GM18505 (cell line): ENCODE results near the gene CHST15.
"Not testable (repeated sequence)": the region's sequence is repeated elsewhere in the genome, so short reads cannot be mapped to it uniquely, and the experiment has no call there.

Experiments used
- ATAC-seq: cut with Tn5 transposase; IDR thresholded peaks from one replicate; pipeline ENCODE4 v1.9.1; 2021; ENCODE audit not compliant: unreplicated experiment
- POLR2A ChIP-seq: IDR thresholded peaks from 4 replicates; pipeline ENCODE4 v1.6.1; 2011; ENCODE audit warnings: borderline replicate concordance; ENCODE audit not compliant: insufficient read depth, insufficient read length; ENCODE audit errors: extremely low read depth

Gene CHST15

DNA sequence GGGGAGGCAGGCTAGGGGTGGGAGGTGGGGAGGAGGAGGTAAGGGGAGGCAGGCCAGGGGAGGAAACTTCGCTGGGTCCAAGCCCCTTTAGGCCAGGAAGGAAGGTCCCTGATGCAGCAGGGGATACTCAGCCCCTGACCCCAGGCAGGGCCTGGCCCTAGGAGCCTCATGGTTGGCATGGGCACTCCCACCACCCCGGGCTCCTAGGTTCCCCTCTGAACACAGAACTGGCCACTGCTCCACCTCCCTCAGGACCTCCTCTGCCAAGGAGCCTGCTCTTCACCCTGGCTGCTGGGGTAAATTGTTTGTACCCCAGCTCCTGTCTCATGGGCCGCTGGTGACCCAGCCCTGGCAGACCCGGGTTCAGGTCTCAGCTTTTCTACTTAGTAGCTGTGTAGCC lies 25.8 kb upstream of the CHST15 start:
- TF ChIP-seq POLR2A = no peak
- no peak for ATAC-seq

DNA sequence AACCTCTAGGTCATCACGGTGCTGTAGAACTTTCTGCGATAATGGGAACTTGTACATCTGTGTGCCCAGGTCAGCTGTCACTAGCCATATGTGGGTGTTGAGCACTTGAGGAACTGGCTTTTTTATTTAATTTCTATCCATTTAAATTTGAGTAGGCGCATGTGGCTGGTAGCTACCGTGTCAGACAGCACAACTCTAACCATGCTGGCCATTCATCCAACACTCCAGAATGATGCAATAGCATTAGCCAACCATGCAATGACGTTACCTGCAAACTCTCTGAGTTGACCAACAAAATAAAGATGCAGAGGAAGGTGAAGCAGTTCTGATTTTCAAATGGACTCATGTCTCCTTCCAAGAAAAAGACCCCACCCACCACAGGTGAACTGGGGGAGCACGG lies 24.4 kb upstream of the CHST15 start:
- no peak for TF ChIP-seq POLR2A
- ATAC-seq = no peak

DNA sequence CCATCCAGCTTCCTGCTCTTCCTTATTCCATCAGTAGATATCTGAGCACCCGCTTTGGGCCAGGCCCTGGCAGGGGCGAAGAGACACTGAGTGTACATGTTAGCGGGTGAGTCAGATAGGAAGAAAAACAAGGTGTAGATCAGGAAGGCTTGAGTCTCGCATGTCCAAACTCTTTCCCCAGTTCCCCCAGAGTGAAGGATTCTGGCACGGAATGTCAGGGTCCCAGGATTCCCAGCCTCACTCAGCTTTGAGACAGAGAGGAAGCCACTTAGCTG lies 24.1 kb upstream of the CHST15 start:
- TF ChIP-seq POLR2A = no peak
- no peak for ATAC-seq

DNA sequence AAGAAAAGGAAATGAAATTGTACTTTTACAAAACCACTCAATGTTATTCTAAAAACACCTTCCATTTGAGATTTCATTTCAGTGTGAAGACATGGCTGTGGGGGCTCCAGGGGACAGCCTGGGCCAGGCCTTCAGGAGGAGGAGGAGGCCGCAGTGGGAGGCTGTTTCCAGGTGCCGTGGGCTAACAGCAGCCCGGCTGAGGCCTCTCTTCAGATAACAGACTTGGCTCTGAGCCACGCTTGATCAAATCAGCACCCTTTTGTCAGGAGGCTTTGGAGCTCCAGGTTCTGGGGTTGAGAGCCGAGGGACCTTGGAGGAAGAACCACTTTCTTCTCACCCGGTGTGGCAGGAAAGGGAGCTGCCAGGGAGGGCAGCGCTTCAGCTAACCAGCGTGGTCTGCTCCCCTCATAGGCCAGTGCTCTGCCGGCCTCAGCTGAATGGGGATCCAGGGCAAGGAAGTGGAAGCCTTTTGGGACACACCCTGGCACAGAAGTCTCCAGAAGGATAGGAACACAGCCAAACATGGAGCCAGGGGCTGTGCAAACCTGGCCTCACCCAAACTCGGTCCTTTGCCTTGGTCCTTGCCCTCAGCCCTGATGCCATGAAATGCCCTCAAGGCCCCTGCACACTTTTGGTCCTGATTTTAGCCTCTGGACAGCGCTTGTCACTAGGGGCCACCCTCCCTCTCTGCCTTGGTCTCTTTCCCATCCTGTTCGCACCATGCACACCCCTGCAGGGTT lies 23.5 kb upstream of the CHST15 start:
- no peak for ATAC-seq
- no peak for TF ChIP-seq POLR2A

DNA sequence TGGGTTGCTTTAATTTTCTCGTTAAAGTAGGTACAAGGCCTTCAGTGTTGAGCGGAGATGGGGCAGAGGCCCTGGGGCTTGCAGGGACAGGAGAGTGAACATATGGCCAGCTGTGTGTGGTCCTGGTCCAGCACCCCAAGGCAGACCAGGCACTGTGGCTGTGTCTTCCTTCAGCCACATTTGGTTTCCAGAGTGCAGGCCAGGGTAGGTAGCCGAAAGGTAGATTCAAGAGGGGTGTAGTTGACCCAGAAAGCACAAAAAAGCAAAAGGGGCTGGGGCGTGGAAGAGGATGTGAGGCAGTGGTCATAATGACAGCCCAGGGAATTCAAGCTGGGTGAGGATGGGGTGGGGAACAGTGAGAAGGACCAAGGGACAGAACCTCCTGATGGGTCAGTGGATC lies 21.3 kb upstream of the CHST15 start:
- no peak for ATAC-seq
- TF ChIP-seq POLR2A = no peak

DNA sequence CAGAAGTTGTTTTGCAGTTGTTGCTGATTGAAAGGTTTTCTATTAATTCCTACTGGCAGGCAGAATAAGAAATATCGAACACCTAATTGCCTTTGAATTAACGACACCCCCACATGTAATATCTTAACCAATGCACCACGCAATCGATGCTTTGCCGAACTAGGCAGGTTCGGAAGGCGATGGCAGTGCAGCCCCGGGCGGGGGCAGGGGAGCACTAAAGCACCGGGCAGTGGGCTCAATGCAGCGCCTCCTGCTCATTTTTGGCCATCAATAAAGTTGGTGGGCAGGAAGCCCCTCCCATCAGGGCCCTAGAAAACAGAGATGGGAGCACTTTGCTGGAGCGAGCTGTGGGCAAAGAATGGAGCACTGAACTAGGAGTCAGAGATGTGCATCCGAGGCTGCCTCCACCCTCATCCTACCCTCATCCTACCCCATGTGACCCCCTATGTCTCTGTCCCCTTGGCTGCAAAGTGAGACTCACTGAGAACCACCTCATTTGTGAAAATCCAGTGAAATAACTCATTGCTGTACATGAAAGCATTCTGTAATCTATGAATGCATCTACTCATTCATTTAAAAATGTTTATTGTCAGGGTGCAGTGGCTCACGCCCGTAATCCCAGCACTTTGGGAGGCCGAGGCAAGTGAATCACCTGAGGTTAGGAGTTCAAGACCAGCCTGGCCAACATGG lies 19.6 kb upstream of the CHST15 start:
- no peak for TF ChIP-seq POLR2A

DNA sequence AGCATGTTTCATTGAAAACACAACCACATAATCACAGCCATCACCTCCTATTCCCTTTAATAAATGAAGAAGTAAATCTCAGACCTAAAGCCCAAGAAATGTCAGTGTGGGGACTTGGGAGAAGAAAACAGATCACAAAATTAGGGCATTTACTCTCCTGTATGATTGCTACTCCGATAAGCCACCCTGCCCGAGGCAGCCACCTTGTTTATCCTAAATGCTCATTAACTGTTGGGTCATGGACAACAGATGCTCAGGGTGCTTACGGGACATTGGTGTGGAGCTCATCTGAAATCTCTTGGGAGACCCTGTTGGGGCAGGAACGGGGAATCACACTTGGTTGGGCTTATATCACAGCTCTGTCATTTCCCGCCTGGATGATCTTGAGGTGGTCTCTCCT lies 17.5 kb upstream of the CHST15 start:
- TF ChIP-seq POLR2A = no peak
- ATAC-seq = no peak

More for the DNA sequence above, 19.6 kb upstream of the CHST15 start:
- no peak for ATAC-seq

DNA sequence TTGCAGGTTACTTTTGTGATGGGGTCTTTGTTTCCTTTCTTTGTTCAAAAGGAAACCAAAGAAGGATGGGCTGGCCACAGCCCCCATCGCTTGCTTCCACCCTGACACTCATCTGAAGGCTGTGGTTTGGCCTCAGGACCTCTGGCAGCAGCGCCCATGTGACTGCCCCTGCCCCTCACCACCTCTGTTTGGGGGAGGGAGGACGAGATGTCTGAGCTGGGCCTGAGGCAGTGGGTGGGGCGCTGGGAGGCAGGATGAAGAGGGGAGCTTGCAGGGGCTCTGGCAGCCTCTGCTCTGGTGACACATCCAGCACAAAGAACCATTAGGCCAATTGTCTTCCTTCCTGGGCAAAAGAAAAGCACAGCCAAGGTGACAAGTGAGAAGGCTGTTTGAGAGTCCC lies 15.9 kb upstream of the CHST15 start:
- no peak for TF ChIP-seq POLR2A
- no peak for ATAC-seq

DNA sequence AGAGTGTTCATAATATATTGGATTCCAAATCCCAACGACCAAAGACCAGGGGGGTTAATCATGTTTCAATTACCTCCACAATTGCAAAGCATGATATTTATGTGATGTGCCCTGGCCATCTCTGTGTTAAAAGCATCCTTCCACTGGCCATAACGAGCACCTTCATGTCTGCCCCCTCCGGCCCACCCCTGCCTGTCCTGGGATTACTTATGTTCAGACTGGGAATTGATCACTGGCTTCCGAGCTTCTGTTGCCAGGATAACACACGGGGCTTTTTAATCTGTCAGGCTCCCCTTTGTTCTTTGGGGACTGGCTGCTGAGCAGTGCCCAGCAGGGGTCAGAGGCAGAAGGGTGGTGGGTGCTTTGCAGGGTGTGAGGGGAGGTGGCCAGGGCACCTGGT lies 13.7 kb upstream of the CHST15 start:
- no peak for ATAC-seq
- no peak for TF ChIP-seq POLR2A

DNA sequence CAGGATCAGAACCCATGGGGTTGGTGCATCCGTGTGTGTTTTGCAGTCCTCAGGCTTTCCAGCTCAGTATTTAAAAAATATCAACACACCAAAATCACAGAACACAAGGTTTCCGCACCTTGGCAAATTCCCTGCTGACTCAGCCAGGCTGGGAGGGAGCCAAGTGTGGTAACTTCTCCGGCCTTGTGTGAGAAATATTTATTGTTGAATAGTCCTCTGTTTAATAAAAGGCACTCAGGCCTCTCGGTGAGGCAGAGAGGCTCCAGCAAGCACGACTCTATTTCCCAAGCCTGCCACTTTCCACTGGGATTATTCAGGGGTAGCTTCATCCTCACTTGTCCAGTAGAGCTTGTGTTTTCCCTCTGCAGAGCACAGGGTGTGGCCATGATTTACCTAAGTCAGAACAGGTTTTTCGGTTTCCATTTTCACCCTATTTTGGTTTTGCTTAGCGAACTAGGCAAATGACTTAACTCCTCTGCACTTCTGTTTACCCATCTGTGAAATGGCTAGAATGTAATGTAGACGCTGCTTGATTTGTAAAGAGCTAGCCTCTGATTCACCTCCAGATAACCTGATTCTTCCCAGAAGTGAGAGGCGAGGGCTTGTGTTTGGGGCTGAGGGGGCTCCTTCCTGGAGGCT lies 13.0 kb upstream of the CHST15 start:
- ATAC-seq = no peak
- TF ChIP-seq POLR2A = no peak

DNA sequence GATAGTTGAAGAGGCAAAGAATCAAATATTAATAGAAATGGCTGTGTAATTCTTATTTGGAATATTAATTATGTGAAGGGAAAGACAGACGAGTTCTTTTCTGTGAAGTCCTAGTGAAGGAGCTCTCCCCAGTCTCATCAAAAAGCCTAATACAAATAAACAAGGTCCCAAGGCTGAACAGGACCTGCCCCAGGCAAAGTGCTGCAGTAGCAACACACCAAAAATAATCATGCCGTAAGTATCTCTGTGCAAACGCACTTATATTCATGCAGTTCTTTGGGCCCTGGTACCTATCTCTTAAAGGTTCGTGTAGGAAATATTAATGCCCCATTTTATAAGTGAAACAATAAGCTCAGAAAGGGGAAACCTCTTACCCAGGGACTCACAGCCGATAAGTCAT lies 12.2 kb upstream of the CHST15 start:
- ATAC-seq = no peak
- no peak for TF ChIP-seq POLR2A

DNA sequence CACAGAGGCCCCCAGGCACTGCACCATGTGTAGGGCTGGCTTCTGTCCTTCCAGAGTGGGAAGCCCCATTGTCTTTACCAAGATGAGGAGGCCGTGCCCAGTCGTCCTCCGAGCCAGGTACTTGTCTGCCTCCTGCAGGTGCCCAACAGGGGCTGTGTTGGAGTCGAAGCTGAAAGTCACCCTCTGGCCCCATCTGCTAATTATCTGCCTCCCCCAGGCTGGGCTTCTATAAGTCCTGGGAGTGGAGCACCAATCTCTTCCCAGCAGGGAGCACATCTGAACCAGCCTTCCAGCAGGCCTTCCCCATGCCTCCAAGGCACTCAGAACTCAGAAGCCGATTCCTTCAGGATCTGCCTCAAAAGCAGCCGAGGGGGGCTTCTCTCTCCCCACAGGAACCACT lies 11.6 kb upstream of the CHST15 start:
- no peak for TF ChIP-seq POLR2A
- no peak for ATAC-seq

DNA sequence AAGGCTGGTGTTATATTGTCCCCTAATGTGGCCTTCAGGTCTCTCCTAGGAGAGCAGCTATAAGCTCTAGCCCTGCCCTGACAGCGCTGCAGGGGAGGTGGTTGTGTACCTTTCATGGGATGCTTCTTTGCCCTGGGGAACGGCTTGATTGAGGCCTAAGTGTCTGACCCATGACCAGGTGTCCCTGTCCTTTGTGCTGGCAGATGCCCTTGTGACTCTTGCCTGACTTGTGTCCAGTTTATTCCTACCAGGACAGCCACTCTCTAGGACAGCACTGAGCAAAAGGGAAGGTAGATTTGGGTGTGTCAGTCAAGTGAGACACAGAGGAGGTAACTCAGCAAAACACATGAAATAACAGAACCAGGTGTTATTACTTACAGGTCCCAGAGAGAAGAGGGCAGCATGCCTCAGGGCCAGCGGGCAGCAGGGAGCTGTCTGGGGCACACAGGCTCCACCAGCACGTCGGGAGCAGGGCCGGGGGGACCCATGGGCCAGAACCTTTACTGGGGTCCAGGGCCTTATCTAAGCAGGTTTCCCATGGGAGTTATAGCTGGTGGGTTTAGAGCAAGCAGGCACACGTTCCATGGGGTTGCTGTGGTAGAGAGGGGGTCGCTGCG lies 10.7 kb upstream of the CHST15 start:
- no peak for ATAC-seq
- no peak for TF ChIP-seq POLR2A

DNA sequence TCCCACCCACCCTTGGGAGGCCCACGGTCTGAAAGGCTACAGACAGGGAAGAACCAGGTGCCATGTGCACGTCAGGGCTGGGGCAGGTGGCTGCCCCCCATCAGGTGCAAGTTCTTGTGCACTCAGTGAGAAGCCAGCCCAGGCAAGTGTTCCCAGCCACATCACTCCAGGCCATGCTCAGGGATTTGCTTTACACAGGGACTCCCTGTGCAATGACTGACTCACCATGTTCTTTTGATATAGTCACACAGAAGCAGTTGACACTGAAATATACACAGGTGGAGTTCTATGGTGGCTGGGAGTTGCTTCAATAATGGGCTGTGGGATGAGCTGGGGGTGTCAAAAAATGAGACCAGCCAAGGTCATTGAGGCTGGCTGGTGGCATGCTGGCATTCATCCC lies 8.0 kb upstream of the CHST15 start:
- no peak for TF ChIP-seq POLR2A
- no peak for ATAC-seq

DNA sequence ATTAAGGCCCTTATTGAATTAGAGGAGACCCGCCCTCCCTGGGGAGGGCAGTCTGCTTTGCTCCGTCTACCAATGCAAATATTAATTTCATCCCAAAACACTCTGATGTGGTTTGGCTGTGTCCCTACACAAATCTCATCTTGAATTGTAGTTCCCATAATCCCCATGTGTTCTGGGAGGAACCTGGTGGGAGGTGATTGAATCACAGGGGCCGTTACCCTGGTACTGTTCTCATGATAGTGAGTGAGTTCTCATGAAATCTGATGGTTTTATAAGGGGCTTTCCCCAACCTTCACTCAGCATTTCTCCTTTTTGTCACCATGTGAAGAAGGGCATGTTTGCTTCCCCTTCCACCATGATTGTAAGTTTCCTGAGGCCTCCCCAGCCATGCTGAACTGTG lies 7.3 kb upstream of the CHST15 start:
- ATAC-seq = not testable (repeated sequence)
